Measurements from ENCODE around the gene NAIF1. TPM values are rescaled to one million over a fixed set of nuclear protein-coding genes. Genes with fewer than 3 reads are reported as not detected.
"Not testable (repeated sequence)": the region's sequence is repeated elsewhere in the genome, so short reads cannot be mapped to it uniquely, and the experiment has no call there.

Gene NAIF1
- polyA plus RNA-seq, 2 donors, result 6.1 to 6.9 TPM

DNA sequence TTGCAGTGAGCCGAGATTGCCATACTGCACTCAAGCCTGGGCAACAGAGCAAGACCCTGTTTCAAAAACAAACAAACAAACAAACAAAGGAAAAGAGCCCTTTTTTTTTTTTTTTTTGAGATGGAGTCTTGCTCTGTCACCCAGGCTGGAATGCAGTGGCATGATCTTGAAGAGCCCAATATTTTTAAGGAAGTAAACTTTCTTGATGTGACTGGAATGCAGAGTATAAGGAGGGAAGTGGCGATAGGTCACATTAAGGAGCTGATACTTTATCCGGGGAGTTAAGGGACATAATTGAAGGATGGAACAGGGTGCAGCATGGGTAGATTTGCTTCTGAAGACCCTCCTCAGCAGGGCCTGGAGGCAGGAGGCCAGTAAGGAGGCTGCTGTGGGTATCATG, 13.0 kb downstream of the NAIF1 start:
- WGBS, 2 donors, result 81 to 87% methylated on average over 3 of the region's 3 CpGs
- Histone ChIP-seq H3K9me3 (ENCODE audit: control insufficient read depth in 2 of 2, insufficient read depth in 1 of 2, low read depth in 1 of 2, low read length in 1 of 2) (no peaks in the 10 kb centered on the region), H3K27me3 (ENCODE audit: control insufficient read depth in 1 of 2, insufficient read depth in 2 of 2, low read length in 2 of 2) (no peaks in the 10 kb centered on the region), H3K27ac (ENCODE audit: low read depth in 2 of 2, low read length in 1 of 2) (peak overlapping the region; percentile 33 to 50), H3K4me1 (ENCODE audit: control insufficient read depth in 2 of 2, insufficient read depth in 2 of 2, low read length in 1 of 2) (peaks cover 0 to 21% of the 10 kb centered on the region in 2 donors), H3K4me3 (ENCODE audit: low read depth in 1 of 2, low read length in 2 of 2) (no peak overlapping the region), H3K36me3 (ENCODE audit: control insufficient read depth in 2 of 2, insufficient read depth in 2 of 2, low read length in 1 of 2) (no peaks in the 10 kb centered on the region)

DNA sequence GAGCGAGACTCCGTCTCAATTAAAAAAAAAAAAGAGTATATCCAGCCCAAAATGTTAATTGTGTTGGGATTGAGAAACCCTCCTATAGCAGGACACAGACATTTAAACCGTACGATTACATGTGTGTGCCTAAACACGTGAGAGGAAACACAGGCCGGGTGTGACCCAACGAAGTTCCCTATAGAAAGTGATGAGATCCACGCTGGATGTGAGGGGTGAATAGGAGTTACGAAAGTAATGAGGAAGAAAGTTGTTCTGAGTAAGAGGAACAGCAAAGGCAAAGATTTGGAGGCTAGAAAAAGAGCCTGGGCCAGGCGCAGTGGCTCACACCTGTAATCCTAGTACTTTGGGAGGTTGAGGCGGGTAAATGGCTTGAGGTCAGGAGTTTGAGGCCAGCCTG, 13.6 kb downstream of the NAIF1 start:
- no peak overlapping the region for H3K4me3 ChIP-seq (ENCODE audit: low read depth in 1 of 2, low read length in 2 of 2)
- H3K9me3 ChIP-seq (ENCODE audit: control insufficient read depth in 2 of 2, insufficient read depth in 1 of 2, low read depth in 1 of 2, low read length in 1 of 2), result no peaks in the 10 kb centered on the region
- 88 to 89% methylated on average over 11 of the region's 11 CpGs for WGBS, 2 donors
- no peaks in the 10 kb centered on the region for H3K27me3 ChIP-seq (ENCODE audit: control insufficient read depth in 1 of 2, insufficient read depth in 2 of 2, low read length in 2 of 2)
- peak overlapping the region; percentile 8 to 24 for H3K27ac ChIP-seq (ENCODE audit: low read depth in 2 of 2, low read length in 1 of 2)
- peaks cover 0 to 21% of the 10 kb centered on the region in 2 donors for H3K4me1 ChIP-seq (ENCODE audit: control insufficient read depth in 2 of 2, insufficient read depth in 2 of 2, low read length in 1 of 2)
- H3K36me3 ChIP-seq (ENCODE audit: control insufficient read depth in 2 of 2, insufficient read depth in 2 of 2, low read length in 1 of 2), result no peaks in the 10 kb centered on the region

DNA sequence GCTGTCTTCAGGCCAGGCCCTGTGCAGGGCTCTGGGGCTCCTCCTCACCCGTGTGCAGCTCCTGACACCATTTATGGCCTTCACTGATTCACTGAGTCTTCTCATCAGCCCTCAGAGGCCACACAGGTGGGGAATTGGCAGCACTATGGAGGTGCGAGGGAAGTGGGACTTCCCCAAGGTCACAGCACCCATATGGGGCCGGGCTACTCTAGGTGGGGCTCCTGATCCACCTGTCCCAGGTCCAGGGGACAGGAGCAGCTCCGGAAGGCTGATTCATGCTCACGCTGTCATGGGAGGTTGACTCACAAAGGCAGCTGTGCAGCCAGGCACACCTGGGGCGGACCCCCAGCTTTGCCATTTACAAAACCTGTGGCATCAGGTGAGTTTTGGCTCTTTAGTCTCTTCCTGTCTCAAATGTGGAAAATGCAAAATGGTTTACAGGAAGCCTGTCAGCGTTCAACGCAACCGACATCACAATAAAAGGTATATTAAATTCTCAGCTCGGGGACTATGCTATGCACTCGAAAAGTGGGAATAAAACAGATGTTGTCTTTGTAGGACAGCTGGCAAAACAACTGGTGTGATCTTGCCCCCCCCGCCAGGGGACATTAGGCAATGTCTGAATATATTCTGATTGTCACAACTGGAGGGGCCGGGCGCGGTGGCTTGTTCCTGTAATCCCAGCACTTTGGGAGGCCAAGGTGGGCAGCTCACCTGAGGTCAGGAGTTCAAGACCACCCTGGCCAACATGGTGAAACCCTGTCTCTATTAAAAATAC, 15.0 kb downstream of the NAIF1 start:
- H3K36me3 ChIP-seq (ENCODE audit: control insufficient read depth in 2 of 2, insufficient read depth in 2 of 2, low read length in 1 of 2), result no peaks in the 10 kb centered on the region
- 60 to 65% methylated on average over 15 of the region's 15 CpGs for WGBS, 2 donors
- peak overlapping the region; percentile 84 to 90 for H3K27ac ChIP-seq (ENCODE audit: low read depth in 2 of 2, low read length in 1 of 2)
- H3K4me1 ChIP-seq (ENCODE audit: control insufficient read depth in 2 of 2, insufficient read depth in 2 of 2, low read length in 1 of 2), result peaks cover 0 to 21% of the 10 kb centered on the region in 2 donors
- no peaks in the 10 kb centered on the region for H3K9me3 ChIP-seq (ENCODE audit: control insufficient read depth in 2 of 2, insufficient read depth in 1 of 2, low read depth in 1 of 2, low read length in 1 of 2)
- no peaks in the 10 kb centered on the region for H3K27me3 ChIP-seq (ENCODE audit: control insufficient read depth in 1 of 2, insufficient read depth in 2 of 2, low read length in 2 of 2)
- H3K4me3 ChIP-seq (ENCODE audit: low read depth in 1 of 2, low read length in 2 of 2), result no peak overlapping the region

DNA sequence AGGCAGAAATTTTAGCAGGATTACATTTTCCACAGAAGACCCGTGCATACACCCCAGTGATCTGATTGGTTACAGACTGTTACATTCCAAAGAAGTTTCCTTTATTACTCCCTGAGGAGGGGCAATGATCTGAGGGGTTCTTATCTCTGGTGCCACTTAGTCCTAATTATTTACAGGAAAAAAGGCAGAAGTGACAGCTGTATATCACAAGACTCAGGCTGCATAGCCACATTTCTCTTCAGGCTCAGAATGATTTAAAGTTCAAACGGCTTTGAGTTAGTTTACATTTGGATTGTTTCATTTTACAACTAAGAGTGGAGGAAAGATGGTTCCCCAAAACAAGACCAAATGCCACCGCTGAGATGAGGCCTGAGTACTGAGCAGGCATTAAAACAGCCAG, 17.3 kb downstream of the NAIF1 start:
- Histone ChIP-seq H3K27ac (ENCODE audit: low read depth in 2 of 2, low read length in 1 of 2) (peak overlapping the region in 1 of 2 donors; percentile 22), H3K9me3 (ENCODE audit: control insufficient read depth in 2 of 2, insufficient read depth in 1 of 2, low read depth in 1 of 2, low read length in 1 of 2) (no peaks in the 10 kb centered on the region), H3K36me3 (ENCODE audit: control insufficient read depth in 2 of 2, insufficient read depth in 2 of 2, low read length in 1 of 2) (no peaks in the 10 kb centered on the region), H3K4me3 (ENCODE audit: low read depth in 1 of 2, low read length in 2 of 2) (no peak overlapping the region), H3K4me1 (ENCODE audit: control insufficient read depth in 2 of 2, insufficient read depth in 2 of 2, low read length in 1 of 2) (peaks cover 0 to 13% of the 10 kb centered on the region in 2 donors), H3K27me3 (ENCODE audit: control insufficient read depth in 1 of 2, insufficient read depth in 2 of 2, low read length in 2 of 2) (no peaks in the 10 kb centered on the region)
- WGBS, 2 donors, result 55 to 65% methylated on average over 3 of the region's 3 CpGs

DNA sequence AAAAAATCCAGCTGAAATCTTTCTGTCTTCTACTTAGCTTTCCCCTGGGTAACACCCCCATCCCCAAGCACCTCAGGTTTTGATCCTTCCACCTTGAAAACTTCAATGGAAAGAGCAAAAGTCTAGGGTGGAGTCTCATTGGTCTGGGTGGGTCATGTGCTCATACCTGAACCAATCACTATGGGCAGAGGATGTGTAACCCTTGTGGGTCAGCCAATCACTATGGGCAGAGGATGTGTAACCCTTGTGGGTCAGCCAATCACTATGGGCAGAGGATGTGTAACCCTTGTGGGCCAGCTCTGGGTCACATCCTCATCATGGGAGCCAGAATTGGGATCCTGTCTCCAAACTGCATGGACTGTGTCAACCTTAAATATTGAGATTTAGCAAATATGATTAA, 18.5 kb downstream of the NAIF1 start:
- H3K27ac ChIP-seq (ENCODE audit: low read depth in 2 of 2, low read length in 1 of 2), result no peak overlapping the region
- no peak overlapping the region for H3K4me3 ChIP-seq (ENCODE audit: low read depth in 1 of 2, low read length in 2 of 2)
- no peaks in the 10 kb centered on the region for H3K27me3 ChIP-seq (ENCODE audit: control insufficient read depth in 1 of 2, insufficient read depth in 2 of 2, low read length in 2 of 2)
- H3K9me3 ChIP-seq (ENCODE audit: control insufficient read depth in 2 of 2, insufficient read depth in 1 of 2, low read depth in 1 of 2, low read length in 1 of 2), result no peaks in the 10 kb centered on the region
- H3K4me1 ChIP-seq (ENCODE audit: control insufficient read depth in 2 of 2, insufficient read depth in 2 of 2, low read length in 1 of 2), result peaks cover 0 to 13% of the 10 kb centered on the region in 2 donors
- no peaks in the 10 kb centered on the region for H3K36me3 ChIP-seq (ENCODE audit: control insufficient read depth in 2 of 2, insufficient read depth in 2 of 2, low read length in 1 of 2)

DNA sequence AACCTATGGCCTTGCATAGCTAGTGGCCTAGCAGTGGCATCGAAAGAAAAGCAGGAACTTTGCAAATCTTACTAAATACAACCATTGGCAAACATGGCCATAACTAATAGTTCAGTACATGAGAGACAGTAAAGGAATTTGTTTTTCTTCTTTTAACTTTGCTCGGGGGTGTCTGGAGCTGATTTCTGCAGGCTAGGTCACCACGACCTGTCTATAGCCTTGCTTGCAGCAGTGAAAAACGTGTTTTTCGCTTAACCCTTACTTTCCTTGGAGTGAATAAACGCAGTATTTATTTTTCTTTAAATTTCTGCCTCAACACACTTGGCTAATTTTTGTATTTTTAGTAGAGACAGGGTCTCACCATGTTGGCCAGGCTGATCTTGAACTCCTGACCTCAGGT, 19.9 kb downstream of the NAIF1 start:
- Histone ChIP-seq H3K27me3 (ENCODE audit: control insufficient read depth in 1 of 2, insufficient read depth in 2 of 2, low read length in 2 of 2) (no peaks in the 10 kb centered on the region), H3K36me3 (ENCODE audit: control insufficient read depth in 2 of 2, insufficient read depth in 2 of 2, low read length in 1 of 2) (no peaks in the 10 kb centered on the region), H3K4me1 (ENCODE audit: control insufficient read depth in 2 of 2, insufficient read depth in 2 of 2, low read length in 1 of 2) (peaks cover 0 to 13% of the 10 kb centered on the region in 2 donors), H3K27ac (ENCODE audit: low read depth in 2 of 2, low read length in 1 of 2) (no peak overlapping the region), H3K9me3 (ENCODE audit: control insufficient read depth in 2 of 2, insufficient read depth in 1 of 2, low read depth in 1 of 2, low read length in 1 of 2) (no peaks in the 10 kb centered on the region), H3K4me3 (ENCODE audit: low read depth in 1 of 2, low read length in 2 of 2) (no peak overlapping the region)
- 85 to 86% methylated on average over 6 of the region's 6 CpGs for WGBS, 2 donors

DNA sequence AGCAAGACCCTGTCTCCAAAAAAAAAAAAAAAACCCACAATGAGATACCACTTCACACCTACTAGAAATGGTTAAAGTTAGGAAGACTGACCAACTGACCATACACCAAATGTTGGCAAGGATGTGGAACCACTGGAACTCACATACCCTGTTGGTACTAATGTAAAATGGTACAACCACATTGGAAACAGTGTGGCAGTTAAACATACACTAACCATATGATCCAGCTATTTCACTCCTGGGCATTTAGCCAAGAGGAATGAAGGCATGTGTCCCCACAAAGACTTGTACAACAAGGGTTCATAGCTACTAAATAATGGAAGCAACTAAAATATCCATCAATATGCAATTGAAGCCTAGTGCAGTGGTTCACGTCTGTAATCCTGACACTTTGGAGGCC, 21.3 kb downstream of the NAIF1 start:
- no peaks in the 10 kb centered on the region for H3K27me3 ChIP-seq (ENCODE audit: control insufficient read depth in 1 of 2, insufficient read depth in 2 of 2, low read length in 2 of 2)
- H3K27ac ChIP-seq (ENCODE audit: low read depth in 2 of 2, low read length in 1 of 2), result no peak overlapping the region
- H3K36me3 ChIP-seq (ENCODE audit: control insufficient read depth in 2 of 2, insufficient read depth in 2 of 2, low read length in 1 of 2), result no peaks in the 10 kb centered on the region
- peaks cover 0 to 3% of the 10 kb centered on the region in 2 donors for H3K4me1 ChIP-seq (ENCODE audit: control insufficient read depth in 2 of 2, insufficient read depth in 2 of 2, low read length in 1 of 2)
- H3K4me3 ChIP-seq (ENCODE audit: low read depth in 1 of 2, low read length in 2 of 2), result no peak overlapping the region
- 81 to 83% methylated on average over 1 of the region's 1 CpG for WGBS, 2 donors
- H3K9me3 ChIP-seq (ENCODE audit: control insufficient read depth in 2 of 2, insufficient read depth in 1 of 2, low read depth in 1 of 2, low read length in 1 of 2), result no peaks in the 10 kb centered on the region

DNA sequence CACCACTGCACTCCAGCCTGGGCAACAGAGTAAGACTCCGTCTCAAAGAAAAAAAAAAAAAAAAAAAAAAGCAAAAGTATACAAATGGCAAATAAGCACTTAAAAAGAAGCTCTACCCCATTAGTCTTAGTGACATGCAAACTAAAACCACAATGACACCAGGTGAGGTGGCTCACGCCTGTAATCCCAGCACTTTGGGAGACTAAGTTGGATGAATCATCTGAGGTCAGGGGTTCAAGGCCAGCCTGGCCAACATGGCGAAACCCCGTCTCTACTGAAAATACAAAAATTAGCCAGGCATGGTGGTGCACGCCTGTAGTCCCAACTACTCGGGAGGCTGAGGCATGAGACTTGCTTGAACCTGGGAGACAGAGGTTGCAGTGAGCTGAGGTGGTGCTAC, 21.7 kb downstream of the NAIF1 start:
- H3K27ac ChIP-seq (ENCODE audit: low read depth in 2 of 2, low read length in 1 of 2); H3K9me3 ChIP-seq (ENCODE audit: control insufficient read depth in 2 of 2, insufficient read depth in 1 of 2, low read depth in 1 of 2, low read length in 1 of 2); H3K27me3 ChIP-seq (ENCODE audit: control insufficient read depth in 1 of 2, insufficient read depth in 2 of 2, low read length in 2 of 2); H3K36me3 ChIP-seq (ENCODE audit: control insufficient read depth in 2 of 2, insufficient read depth in 2 of 2, low read length in 1 of 2); H3K4me1 ChIP-seq (ENCODE audit: control insufficient read depth in 2 of 2, insufficient read depth in 2 of 2, low read length in 1 of 2); H3K4me3 ChIP-seq (ENCODE audit: low read depth in 1 of 2, low read length in 2 of 2): not testable (repeated sequence)
- WGBS, 2 donors, result 80 to 82% methylated on average over 6 of the region's 6 CpGs

DNA sequence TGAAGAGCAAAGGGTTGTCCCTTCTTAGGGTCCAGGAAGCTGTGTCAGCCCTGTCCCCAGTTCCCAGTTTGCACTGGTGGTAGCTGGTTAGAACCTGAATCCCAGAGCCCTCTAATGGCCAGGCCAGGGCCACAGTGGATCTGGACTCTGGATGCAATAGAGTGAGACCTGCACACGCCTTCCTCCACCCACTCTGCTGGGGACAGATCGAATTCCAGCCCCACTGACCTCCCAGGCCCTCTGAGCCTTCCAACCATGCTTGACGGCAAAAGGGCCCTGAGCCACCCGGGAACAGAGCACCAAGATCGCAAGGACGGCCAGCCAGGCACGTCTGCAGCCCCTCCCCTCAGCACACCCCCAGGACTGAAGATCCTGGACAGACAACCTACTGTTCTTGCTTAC, 23.7 kb downstream of the NAIF1 start:
- Histone ChIP-seq H3K9me3 (ENCODE audit: control insufficient read depth in 2 of 2, insufficient read depth in 1 of 2, low read depth in 1 of 2, low read length in 1 of 2) (no peaks in the 10 kb centered on the region), H3K36me3 (ENCODE audit: control insufficient read depth in 2 of 2, insufficient read depth in 2 of 2, low read length in 1 of 2) (no peaks in the 10 kb centered on the region), H3K27me3 (ENCODE audit: control insufficient read depth in 1 of 2, insufficient read depth in 2 of 2, low read length in 2 of 2) (no peaks in the 10 kb centered on the region), H3K4me1 (ENCODE audit: control insufficient read depth in 2 of 2, insufficient read depth in 2 of 2, low read length in 1 of 2) (no peaks in the 10 kb centered on the region), H3K27ac (ENCODE audit: low read depth in 2 of 2, low read length in 1 of 2) (no peak overlapping the region), H3K4me3 (ENCODE audit: low read depth in 1 of 2, low read length in 2 of 2) (no peak overlapping the region)
- WGBS, 2 donors, result 55 to 64% methylated on average over 7 of the region's 7 CpGs

DNA sequence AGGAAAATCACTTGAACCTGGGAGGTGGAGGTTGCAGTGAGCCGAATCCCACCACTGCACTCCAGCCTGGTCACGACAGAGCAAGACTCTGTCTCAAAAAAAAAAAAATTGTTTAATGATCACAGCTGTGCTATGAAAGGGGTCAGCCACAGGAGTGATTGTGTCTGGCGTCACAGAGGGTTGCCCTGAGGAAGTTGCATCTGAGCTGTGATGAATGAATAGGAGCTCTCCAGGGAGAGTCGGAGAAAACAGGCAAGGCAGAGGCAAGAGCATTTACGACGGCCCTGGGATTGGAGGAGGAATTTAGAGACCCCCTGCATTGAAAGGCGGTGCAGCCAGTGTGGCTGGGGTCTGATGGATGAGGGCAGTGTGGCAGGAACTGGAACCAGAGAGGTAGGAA, 25.1 kb downstream of the NAIF1 start:
- Histone ChIP-seq H3K36me3 (ENCODE audit: control insufficient read depth in 2 of 2, insufficient read depth in 2 of 2, low read length in 1 of 2) (no peaks in the 10 kb centered on the region), H3K4me1 (ENCODE audit: control insufficient read depth in 2 of 2, insufficient read depth in 2 of 2, low read length in 1 of 2) (no peaks in the 10 kb centered on the region), H3K27me3 (ENCODE audit: control insufficient read depth in 1 of 2, insufficient read depth in 2 of 2, low read length in 2 of 2) (no peaks in the 10 kb centered on the region), H3K27ac (ENCODE audit: low read depth in 2 of 2, low read length in 1 of 2) (no peak overlapping the region), H3K9me3 (ENCODE audit: control insufficient read depth in 2 of 2, insufficient read depth in 1 of 2, low read depth in 1 of 2, low read length in 1 of 2) (no peaks in the 10 kb centered on the region), H3K4me3 (ENCODE audit: low read depth in 1 of 2, low read length in 2 of 2) (no peak overlapping the region)
- WGBS, 2 donors, result 86 to 88% methylated on average over 7 of the region's 7 CpGs
